GM10248 (cell line): ENCODE measurements around the gene LOXL4.

Source experiments
- CTCF ChIA-PET: fragments of 300-600 bp; sonication (Branson Sonifier 250); formaldehyde crosslinking; extraction: SDS; loops from one replicate; lab custom pipeline; 2021; ENCODE audit warnings: antibody characterized with exemption; lab: Yijun Ruan, JAX
- POLR2A ChIA-PET: fragments of 350-650 bp; sonication (Branson Sonifier 250); formaldehyde crosslinking; extraction: SDS; loops from one replicate; lab custom pipeline; 2020; ENCODE audit warnings: antibody characterized with exemption; lab: Yijun Ruan, JAX
- DNase-seq: peaks from one replicate; pipeline ENCODE4 v3.0.0; 2012; ENCODE audit errors: extremely low spot score
- TF ChIP-seq, protein P1 (sequence below): IDR thresholded peaks from 2 replicates; pipeline ENCODE4 v1.5.1; 2012; ENCODE audit warnings: mild to moderate bottlenecking, low read depth; ENCODE audit errors: extremely low read depth, missing control alignments, control extremely low read depth

Gene LOXL4

DNA sequence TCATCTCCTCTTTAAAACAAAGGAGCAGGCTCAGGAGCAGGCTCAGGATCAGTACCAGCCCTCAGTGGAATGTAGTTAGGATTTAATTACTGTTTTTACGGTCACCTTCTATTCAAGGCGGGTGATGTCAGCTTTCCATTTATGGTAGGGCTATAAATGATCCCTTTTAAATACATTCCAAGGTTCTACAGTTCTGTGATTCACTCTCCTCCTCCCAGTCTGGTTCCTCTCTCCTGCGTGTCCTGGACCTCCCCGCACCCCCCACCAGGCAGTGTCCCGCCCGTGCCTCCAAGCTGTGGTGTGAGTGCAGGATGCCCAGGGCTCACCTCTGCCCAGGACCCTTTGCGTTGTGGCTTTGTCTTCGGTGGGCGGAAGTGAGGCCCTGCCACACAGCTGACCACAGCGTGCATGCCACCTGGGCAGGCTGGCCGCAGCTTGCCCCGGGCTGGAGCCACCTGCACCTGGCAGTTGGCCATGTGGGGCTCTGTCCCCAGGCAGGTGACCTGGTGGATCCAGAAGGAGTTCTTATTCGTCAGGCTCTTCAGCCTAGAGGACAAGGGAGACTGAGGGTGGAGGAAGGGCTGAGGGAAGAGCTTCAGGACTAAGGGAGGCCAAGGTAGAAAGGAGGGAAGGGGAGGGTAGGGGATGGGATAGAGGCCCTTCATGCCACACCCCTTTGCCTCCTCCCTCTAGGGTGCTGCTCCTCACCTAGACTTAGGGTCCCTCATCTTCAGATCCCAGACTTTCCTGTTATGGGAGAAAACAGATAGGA lies 9.1 kb downstream of the LOXL4 start:
- ChIA-PET POLR2A (no interaction called here), CTCF (no interaction called here)
- no peak for DNase-seq
- TF ChIP-seq, protein P1, sequence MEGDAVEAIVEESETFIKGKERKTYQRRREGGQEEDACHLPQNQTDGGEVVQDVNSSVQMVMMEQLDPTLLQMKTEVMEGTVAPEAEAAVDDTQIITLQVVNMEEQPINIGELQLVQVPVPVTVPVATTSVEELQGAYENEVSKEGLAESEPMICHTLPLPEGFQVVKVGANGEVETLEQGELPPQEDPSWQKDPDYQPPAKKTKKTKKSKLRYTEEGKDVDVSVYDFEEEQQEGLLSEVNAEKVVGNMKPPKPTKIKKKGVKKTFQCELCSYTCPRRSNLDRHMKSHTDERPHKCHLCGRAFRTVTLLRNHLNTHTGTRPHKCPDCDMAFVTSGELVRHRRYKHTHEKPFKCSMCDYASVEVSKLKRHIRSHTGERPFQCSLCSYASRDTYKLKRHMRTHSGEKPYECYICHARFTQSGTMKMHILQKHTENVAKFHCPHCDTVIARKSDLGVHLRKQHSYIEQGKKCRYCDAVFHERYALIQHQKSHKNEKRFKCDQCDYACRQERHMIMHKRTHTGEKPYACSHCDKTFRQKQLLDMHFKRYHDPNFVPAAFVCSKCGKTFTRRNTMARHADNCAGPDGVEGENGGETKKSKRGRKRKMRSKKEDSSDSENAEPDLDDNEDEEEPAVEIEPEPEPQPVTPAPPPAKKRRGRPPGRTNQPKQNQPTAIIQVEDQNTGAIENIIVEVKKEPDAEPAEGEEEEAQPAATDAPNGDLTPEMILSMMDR = no peak

DNA sequence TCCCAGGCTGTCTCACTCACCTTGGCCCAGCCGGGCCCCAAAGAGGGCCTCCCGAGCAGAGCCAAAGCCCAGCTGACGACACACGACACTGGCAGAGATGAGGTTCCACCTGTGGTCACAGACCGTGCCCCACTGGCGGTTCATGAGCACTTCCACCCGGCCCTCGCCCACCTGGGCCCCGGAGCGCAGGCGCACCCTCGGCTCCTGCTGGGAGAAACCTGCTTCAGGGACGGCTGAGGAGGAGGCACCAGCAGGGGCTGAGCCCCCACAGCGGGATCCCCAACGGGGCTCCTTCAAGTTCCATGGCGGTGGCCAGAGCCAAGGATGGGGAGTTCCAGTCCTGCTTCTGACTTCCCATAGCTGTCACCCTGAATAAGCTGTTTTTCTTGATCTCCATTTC lies 10.0 kb downstream of the LOXL4 start:
- ChIA-PET POLR2A (no interaction called here), CTCF (no interaction called here)
- DNase-seq = no peak
- TF ChIP-seq, protein P1 = no peak

DNA sequence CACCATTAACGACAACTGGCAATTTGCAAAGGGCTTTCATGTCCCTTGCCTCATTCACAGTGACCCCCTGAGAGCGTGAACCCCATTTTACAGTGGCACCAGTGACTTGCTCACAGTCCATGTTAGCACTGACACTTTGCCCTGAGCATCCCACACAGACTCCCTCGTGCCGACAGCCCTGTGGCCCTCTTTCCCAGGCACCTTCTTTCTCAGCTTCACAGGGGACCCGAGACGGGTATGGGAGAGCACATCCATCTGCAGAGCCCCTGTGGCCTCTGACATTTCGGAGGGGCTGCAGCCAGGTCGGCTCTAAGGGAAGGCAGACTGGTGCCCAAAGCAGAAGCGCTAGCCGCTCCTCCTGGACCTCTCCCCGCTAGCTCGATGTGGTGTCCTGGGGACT lies 10.8 kb downstream of the LOXL4 start:
- no peak for DNase-seq
- TF ChIP-seq, protein P1 = no peak
- CTCF ChIA-PET = interaction anchor here (1.3 to 1.5 kb wide), 2 partner anchors 12 to 87 kb away, joined by 3 read pairs; no protein-coding TSS in a partner anchor
- POLR2A ChIA-PET = no interaction called here

DNA sequence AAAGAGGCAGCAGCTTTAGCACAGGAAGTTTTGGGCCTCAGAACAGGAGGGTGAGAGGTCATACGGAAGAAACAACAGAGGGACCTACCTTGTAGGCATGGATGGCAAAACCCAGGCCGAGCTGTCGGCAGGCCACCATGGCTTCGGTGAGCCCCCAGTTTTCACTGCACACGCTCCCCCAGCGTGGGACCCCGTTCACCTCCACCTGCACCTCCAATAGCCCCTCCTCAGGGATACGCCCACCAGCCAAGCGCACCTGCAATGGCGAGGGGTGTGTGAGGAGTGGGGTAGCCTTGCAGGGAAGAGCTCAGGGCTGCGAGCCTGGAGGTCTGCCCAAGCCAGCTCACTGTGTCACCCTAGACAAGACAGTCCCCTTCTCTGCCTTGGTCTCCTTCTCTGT lies 11.3 kb downstream of the LOXL4 start:
- ChIA-PET CTCF (interaction anchor here (1.3 to 1.5 kb wide), 2 partner anchors 13 to 87 kb away, joined by 3 read pairs; no protein-coding TSS in a partner anchor), POLR2A (no interaction called here)
- TF ChIP-seq, protein P1 = no peak
- DNase-seq = no peak

DNA sequence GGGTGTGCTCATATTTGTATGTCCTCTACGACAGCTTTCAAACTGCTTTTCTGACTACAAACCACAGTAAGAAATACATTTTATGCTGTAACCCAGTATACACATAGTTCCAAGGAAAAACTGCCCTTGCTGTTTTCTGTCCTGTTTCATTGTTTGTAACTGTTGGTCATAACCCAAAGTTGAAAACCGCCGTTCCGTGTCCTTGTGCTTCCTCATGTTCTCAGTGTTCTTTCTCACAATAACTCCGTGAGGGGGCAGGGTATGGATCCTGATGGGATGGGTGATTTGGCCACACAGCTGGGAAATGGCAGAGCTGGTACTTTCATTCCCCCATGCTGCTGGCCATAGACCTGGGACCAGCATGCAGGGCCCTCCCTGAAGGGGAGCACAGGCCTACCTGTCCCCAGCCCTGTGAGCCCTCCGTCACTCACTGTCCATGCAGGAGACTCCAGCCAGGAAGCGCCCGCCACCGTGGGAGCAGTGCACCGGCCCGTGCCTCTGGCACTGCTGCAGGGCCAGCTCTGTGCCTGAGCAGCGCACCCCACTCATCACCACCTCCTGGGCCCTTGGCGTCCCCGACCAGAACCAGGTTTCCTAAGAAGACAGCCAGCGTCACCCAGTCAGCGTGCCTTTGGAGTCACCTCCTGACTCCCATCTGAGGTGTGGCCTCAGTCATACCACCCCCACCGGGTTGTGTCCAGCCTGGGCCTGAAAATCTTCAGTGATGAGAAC lies 12.7 kb downstream of the LOXL4 start:
- DNase-seq = no peak
- POLR2A ChIA-PET = no interaction called here
- CTCF ChIA-PET = no interaction called here
- TF ChIP-seq, protein P1 = no peak

DNA sequence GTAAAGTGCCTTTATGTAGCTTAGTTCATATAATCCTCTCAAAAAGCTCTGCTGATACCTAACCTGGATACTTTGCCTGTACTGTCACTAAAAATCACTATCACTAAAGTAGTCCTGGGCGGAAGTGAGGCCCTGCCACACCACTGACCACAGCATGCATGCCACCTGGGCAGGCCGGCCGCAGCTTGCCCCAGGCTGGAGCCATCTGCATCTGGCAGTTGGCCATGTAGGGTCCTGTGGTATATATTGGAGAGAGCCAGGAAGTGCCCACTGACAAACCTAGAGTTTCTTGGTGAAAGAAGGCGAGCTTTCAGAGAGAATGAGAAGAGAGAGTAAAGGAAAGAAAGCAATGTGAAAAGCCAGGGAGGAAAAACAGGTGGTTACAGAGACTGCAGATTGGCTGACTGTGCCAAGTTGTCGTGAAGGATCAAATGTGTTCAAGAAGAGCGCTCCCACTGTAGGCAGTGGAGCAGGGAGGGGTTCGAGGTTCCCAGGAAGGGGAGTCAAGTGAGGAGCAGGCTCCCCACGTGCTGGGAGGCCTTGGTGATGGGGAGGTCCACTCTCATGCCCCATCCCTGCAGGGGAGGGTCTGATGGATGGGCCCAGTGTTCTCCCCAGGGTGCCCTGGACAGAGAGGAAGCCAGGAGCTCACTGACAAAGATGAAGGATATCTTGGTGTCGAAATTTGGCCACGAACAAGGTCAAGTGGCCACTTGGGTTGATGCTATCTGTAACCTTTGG lies 13.6 kb downstream of the LOXL4 start:
- ChIA-PET POLR2A (no interaction called here), CTCF (interaction anchor here (0.9 kb wide), 1 partner anchor 8 kb away, joined by 3 read pairs; no protein-coding TSS in a partner anchor)
- DNase-seq = no peak
- TF ChIP-seq, protein P1 = no peak
